Neural progenitor cell (in vitro differentiated cells): ENCODE data around the gene KCNJ10.

Experiments used
- EZH2phosphoT487 ChIP-seq: fragments of 200-600 bp; sonication (generic); IDR thresholded peaks from 2 replicates; pipeline ENCODE4 v1.6.1; 2017; ENCODE audit warnings: antibody characterized with exemption
- TF ChIP-seq, protein P1 (sequence below): fragments of 200-600 bp; sonication (generic); IDR thresholded peaks from 2 replicates; pipeline ENCODE4 v1.5.1; 2017; ENCODE audit warnings: antibody characterized with exemption, mild to moderate bottlenecking

DNA sequence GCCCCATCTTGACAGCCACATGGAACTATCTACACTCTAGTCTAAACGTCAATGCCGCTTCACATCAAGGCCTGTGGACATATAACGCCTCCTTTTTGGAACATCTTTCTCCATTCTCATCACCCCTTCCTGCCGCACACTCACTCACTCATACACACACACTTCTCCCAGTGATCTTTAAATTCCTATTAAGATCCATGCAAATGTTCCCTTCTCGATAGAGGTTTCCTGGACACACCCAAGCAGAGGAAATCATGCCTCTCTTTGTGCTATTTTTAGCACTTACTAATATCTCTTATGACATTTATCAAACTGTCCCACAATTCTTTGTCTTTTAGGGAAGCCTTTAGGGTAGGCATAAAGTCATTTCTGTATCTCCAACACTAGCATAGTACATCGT, 87.7 kb downstream of the KCNJ10 start:
- TF ChIP-seq, protein P1, sequence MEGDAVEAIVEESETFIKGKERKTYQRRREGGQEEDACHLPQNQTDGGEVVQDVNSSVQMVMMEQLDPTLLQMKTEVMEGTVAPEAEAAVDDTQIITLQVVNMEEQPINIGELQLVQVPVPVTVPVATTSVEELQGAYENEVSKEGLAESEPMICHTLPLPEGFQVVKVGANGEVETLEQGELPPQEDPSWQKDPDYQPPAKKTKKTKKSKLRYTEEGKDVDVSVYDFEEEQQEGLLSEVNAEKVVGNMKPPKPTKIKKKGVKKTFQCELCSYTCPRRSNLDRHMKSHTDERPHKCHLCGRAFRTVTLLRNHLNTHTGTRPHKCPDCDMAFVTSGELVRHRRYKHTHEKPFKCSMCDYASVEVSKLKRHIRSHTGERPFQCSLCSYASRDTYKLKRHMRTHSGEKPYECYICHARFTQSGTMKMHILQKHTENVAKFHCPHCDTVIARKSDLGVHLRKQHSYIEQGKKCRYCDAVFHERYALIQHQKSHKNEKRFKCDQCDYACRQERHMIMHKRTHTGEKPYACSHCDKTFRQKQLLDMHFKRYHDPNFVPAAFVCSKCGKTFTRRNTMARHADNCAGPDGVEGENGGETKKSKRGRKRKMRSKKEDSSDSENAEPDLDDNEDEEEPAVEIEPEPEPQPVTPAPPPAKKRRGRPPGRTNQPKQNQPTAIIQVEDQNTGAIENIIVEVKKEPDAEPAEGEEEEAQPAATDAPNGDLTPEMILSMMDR = no peak
- TF ChIP-seq EZH2phosphoT487 = no peak
